K562 (cell line): ENCODE results near the gene MYG1. TPM values are rescaled to one million over a fixed set of nuclear protein-coding genes. Genes with fewer than 3 reads are reported as not detected.

Source experiments
- ATAC-seq: fragments of 200-7000 bp; cut with Tn5 transposase; 3 replicates; pipeline ENCODE4 v1.9.1; 2020; ENCODE audit warnings: moderate library complexity
- BruUV-seq: library from RNA; stranded (reverse); fragments of 400-500 nt; replicated peaks from 2 replicates; lab custom pipeline; 2021; lab: Mats Ljungman, UMichigan
- CTCF ChIA-PET: fragments of 300-600 bp; formaldehyde crosslinking; extraction: SDS; loops from one replicate; lab custom pipeline; 2021; ENCODE audit warnings: low intra/inter-chr PET ratio; lab: Yijun Ruan, JAX
- POLR2A ChIA-PET: fragments of 300-600, 350-650 bp; sonication (Branson Sonifier 250); formaldehyde crosslinking; extraction: SDS; loops from one replicate; lab custom pipeline; 2021; ENCODE audit warnings: antibody characterized with exemption, inconsistent platforms; lab: Yijun Ruan, JAX
- DNase-seq, 4 experiments: peaks; one replicate each; pipeline versions ENCODE4 v3.0.0 to v3.0.0-alpha.2; 2011 to 2018; ENCODE audit warnings: low spot score in 3 of 4, mixed read lengths in 3 of 4; ENCODE audit errors: extremely low read depth in 1 of 4
- FAIRE-seq: peaks from 2 replicates; lab custom pipeline; 2011; peaks lifted over from hg19 to GRCh38; lab: Jason Lieb, UNC
- H2AFZ ChIP-seq: 2 replicates; pipeline ENCODE4 v1.6.0; 2011; ENCODE audit warnings: low read depth, low read length, control low read depth, inconsistent platforms
- H3K27ac ChIP-seq: fragments of 200-600 bp; 3 replicates; pipeline ENCODE4 v1.8.0; 2011; ENCODE audit warnings: low read depth, mild to moderate bottlenecking, control low read depth, inconsistent platforms, low read length, moderate library complexity, mixed read lengths; ENCODE audit errors: extremely low read depth
- H3K27me3 ChIP-seq, 2 experiments: fragments of 300-600 bp in 1 of 2; 2 replicates in 1 of 2; 3 replicates in 1 of 2; pipeline versions ENCODE4 v1.6.0 to v1.8.0; 2011; ENCODE audit warnings: inconsistent platforms in 2 of 2, low read length in 2 of 2, mild to moderate bottlenecking in 1 of 2, mixed read lengths in 1 of 2, moderate library complexity in 1 of 2; ENCODE audit not compliant: control insufficient read depth in 2 of 2, insufficient read depth in 2 of 2
- H3K36me3 ChIP-seq: fragments of 300-600 bp; 3 replicates; pipeline ENCODE4 v1.8.0; 2011; ENCODE audit warnings: mild to moderate bottlenecking, low read length, inconsistent platforms; ENCODE audit not compliant: control insufficient read depth, insufficient read depth
- H3K4me1 ChIP-seq, 2 experiments: fragments of 200-600 bp in 1 of 2; replicated peaks in 1 of 2; 2 replicates in 1 of 2; 3 replicates in 1 of 2; pipeline versions ENCODE4 v1.5.1 to v1.8.0; 2011; ENCODE audit warnings: inconsistent platforms in 2 of 2, low read length in 2 of 2, mild to moderate bottlenecking in 1 of 2, mixed read lengths in 1 of 2, moderate library complexity in 1 of 2; ENCODE audit not compliant: control insufficient read depth in 2 of 2, insufficient read depth in 2 of 2
- H3K4me2 ChIP-seq: 2 replicates; pipeline ENCODE4 v1.6.1; 2011; ENCODE audit warnings: low read length, control low read depth, inconsistent platforms, mixed read lengths; ENCODE audit not compliant: insufficient read depth
- H3K4me3 ChIP-seq: fragments of 200-600 bp; sonication (generic), shearing (Covaris generic); 2 replicates; pipeline ENCODE4 v1.5.1; 2016; ENCODE audit warnings: control low read depth, inconsistent platforms
- H3K79me2 ChIP-seq: fragments of 200-600 bp; 3 replicates; pipeline ENCODE4 v1.8.0; 2011; ENCODE audit warnings: low read length, inconsistent platforms; ENCODE audit not compliant: control insufficient read depth, insufficient read depth
- H3K9ac ChIP-seq, 2 experiments: 2 replicates each; pipeline versions ENCODE4 v1.6.0 to v1.6.1; 2011; ENCODE audit warnings: low read depth in 2 of 2, low read length in 2 of 2, control low read depth in 1 of 2, inconsistent platforms in 1 of 2, mild to moderate bottlenecking in 1 of 2, mixed read lengths in 1 of 2; ENCODE audit not compliant: insufficient read depth in 1 of 2
- H3K9me1 ChIP-seq: one replicate; pipeline ENCODE4 v1.6.0; 2011; ENCODE audit warnings: inconsistent platforms, mild to moderate bottlenecking, low read length, moderate library complexity; ENCODE audit not compliant: control insufficient read depth, insufficient read depth
- H3K9me3 ChIP-seq: replicated peaks from 2 replicates; pipeline ENCODE4 v1.5.1; 2011; ENCODE audit warnings: low read depth, low read length, inconsistent platforms; ENCODE audit not compliant: control insufficient read depth, insufficient read depth
- H4K20me1 ChIP-seq: replicated peaks from 2 replicates; pipeline ENCODE4 v1.6.1; 2011; ENCODE audit warnings: low read length, inconsistent platforms, mixed read lengths; ENCODE audit not compliant: control insufficient read depth, insufficient read depth
- ASH1L ChIP-seq: fragments of 450-650 bp; IDR thresholded peaks from 2 replicates; pipeline ENCODE4 v1.6.1; 2018; ENCODE audit warnings: borderline replicate concordance, mild to moderate bottlenecking, low read depth; ENCODE audit not compliant: partially characterized antibody
- CGGBP1 ChIP-seq: fragments of 250-450 bp; sonication (Bioruptor Pico); IDR thresholded peaks from 2 replicates; pipeline ENCODE4 v1.9.0; 2021; ENCODE audit warnings: mild to moderate bottlenecking
- CREBBP ChIP-seq: IDR thresholded peaks from one replicate; pipeline ENCODE4 v1.6.1; 2012; ENCODE audit warnings: low read depth, mild to moderate bottlenecking, control low read depth, inconsistent platforms, low read length
- FOXM1 ChIP-seq, 2 experiments: fragments of 450-650 bp in 1 of 2; sonication (generic) in 1 of 2; formaldehyde crosslinking in 1 of 2; IDR thresholded peaks; 2 replicates each; pipeline versions ENCODE4 v1.6.1 to v1.9.0; 2017 to 2022; ENCODE audit warnings: low read depth in 2 of 2, mild to moderate bottlenecking in 2 of 2, missing genetic modification reagents in 1 of 2, moderate library complexity in 1 of 2
- FOXO4 ChIP-seq: fragments of 450-650 bp; formaldehyde crosslinking; IDR thresholded peaks from 2 replicates; pipeline ENCODE4 v1.4.0; 2020; ENCODE audit warnings: mild to moderate bottlenecking, moderate library complexity
- KAT2B ChIP-seq: IDR thresholded peaks from one replicate; pipeline ENCODE4 v1.6.1; 2012; ENCODE audit warnings: low read depth, mild to moderate bottlenecking, control low read depth, inconsistent platforms, low read length, moderate library complexity
- PPARD ChIP-seq: fragments of 250-450 bp; sonication (Bioruptor Pico); IDR thresholded peaks from 2 replicates; pipeline ENCODE4 v1.8.0; 2022; ENCODE audit warnings: inconsistent platforms, mild to moderate bottlenecking, moderate library complexity
- RAD21 ChIP-seq, 2 experiments: fragments of 250-450 bp in 1 of 2; fragments of 450-650 bp in 1 of 2; sonication (Bioruptor Pico) in 1 of 2; formaldehyde crosslinking in 1 of 2; IDR thresholded peaks in 1 of 2; conservative IDR thresholded peaks in 1 of 2; 2 replicates each; pipeline versions ENCODE4 v1.4.0 to v1.8.0; 2020 to 2022; ENCODE audit warnings: mild to moderate bottlenecking in 2 of 2, moderate library complexity in 1 of 2
- ZBTB12 ChIP-seq: fragments of 250-450 bp; sonication (Bioruptor Pico); IDR thresholded peaks from 2 replicates; pipeline ENCODE4 v1.4.0; 2020
- ZNF140 ChIP-seq: fragments of 250-450 bp; sonication (Bioruptor Pico); IDR thresholded peaks from 2 replicates; pipeline ENCODE4 v1.8.0; 2021; ENCODE audit warnings: moderate library complexity, mild to moderate bottlenecking, inconsistent platforms
- ZNF766 ChIP-seq: fragments of 200-800 bp; sonication (Bioruptor generic); conservative IDR thresholded peaks from 2 replicates; pipeline ENCODE4 v1.6.1; 2016; ENCODE audit warnings: missing genetic modification characterization, missing compliant biosample characterization
- WGBS: fragments of 100-300 bp; shearing (Covaris generic); methylation state at CpG from one replicate; pipeline ENCODE4 v1.1.6; 2016; ENCODE audit warnings: low coverage, mixed read lengths; ENCODE audit not compliant: insufficient coverage; ENCODE audit errors: missing lambda C conversion rate; 5-methylcytosine and 5-hydroxymethylcytosine counted together
- in situ Hi-C: fragments of 300-500 bp; cut with MboI; formaldehyde crosslinking; loops from 4 replicates; pipeline ENCODE4 v1.15.0; 2018; ENCODE audit warnings: inconsistent platforms, mixed read lengths
- intact Hi-C: fragments of 100-400 bp; cut with micrococcal nuclease; formaldehyde crosslinking; loops from 2 replicates; pipeline ENCODE4 v1.14.2; 2022
- polyA plus RNA-seq, 8 experiments: library from polyadenylated mRNA; depleted of rRNA in 4 of 8; stranded (reverse) in 5 of 8; unstranded in 3 of 8; fragments of >200 nt; fragmentation: Nextera tagmentation in 2 of 8; fragmentation: Illumina TruSeq in 1 of 8; extraction: Ambion mirVana in 2 of 8; extraction: Trizol in 1 of 8; gene quantifications; 2 replicates each; pipeline versions ENCODE4 v1.2.1 to v1.2.3, GENCODE V29; 2011 to 2014; ENCODE audit warnings: inconsistent platforms in 1 of 8, missing spikeins in 1 of 8
- total RNA-seq, 7 experiments: library from RNA; depleted of rRNA in 6 of 7; stranded (reverse); fragments of >200 nt in 6 of 7; fragmentation: Illumina TruSeq in 2 of 7; extraction: Trizol in 2 of 7; gene quantifications; 2 replicates each; pipeline versions ENCODE4 v1.2.1 to v1.2.3, GENCODE V29; 2011 to 2021; ENCODE audit warnings: low replicate concordance in 1 of 7

The MYG1 gene
- total and polyA plus RNA-seq, 9 of the 15 experiments (the other 6 are each of a cell fraction or from before 2014, with no cell fraction given): 0.45 to 5.6 (median 2.1) TPM

- BruUV-seq: no TSS peak
- FAIRE-seq (no peak), DNase-seq (no peak), ATAC-seq (no peak)
- no peaks in the 10 kb centered on the region for H3K9me3 ChIP-seq
- peaks cover 14 to 17% of the 10 kb centered on the region in 2 experiments; a peak in 4 of 5 replicates for H3K4me1 ChIP-seq
- intact Hi-C loops: no loop called here
- in situ Hi-C loops: no loop called here
- H3K4me3 ChIP-seq: no peak overlapping the region
- no peaks in the 10 kb centered on the region for H3K27me3 ChIP-seq
- no peaks in the 10 kb centered on the region for H4K20me1 ChIP-seq
- ChIA-PET POLR2A (interaction anchor here (0.6 to 1.2 kb wide), 2 partner anchors 14 to 17 kb away, joined by 3 to 6 read pairs; partner anchors contain the start of gene AAAS), CTCF (no interaction called here)
- H2AFZ ChIP-seq: no peak overlapping the region
- peaks cover 3% of the 10 kb centered on the region for H3K9me1 ChIP-seq
- no peak overlapping the region; a peak in 1 of 4 replicates for H3K9ac ChIP-seq
- H3K4me2 ChIP-seq: no peak overlapping the region
- WGBS: 90% methylated on average over 10 of the region's 10 CpGs
- no peaks in the 10 kb centered on the region; the same call in 1 of the 3 replicates for H3K79me2 ChIP-seq
- TF ChIP-seq CGGBP1 (CRISPR knock-in tag) (no peak), RAD21 (CRISPR knock-in tag; conservative IDR thresholded peaks at IDR 0.05 in 1 of 2, IDR thresholded peaks at IDR 0.05 in 1 of 2) (no peak)
- TF ChIP-seq, all 486 proteins: peak for 0
- Histone ChIP-seq H3K36me3 (peaks cover 67% of the 10 kb centered on the region), H3K27ac (no peak overlapping the region)
Measured at GRCh38 chr12:53306826-53307225, 7.3 kb downstream of the MYG1 start.

- H3K9me1 ChIP-seq: peaks cover 3% of the 10 kb centered on the region
- FAIRE-seq: no peak
- no peak for TF ChIP-seq ZNF766 (CRISPR knock-in tag)
- TF ChIP-seq KAT2B: no peak
- no peak for TF ChIP-seq ZNF140 (CRISPR knock-in tag)
- no peak for TF ChIP-seq PPARD
- no peak for TF ChIP-seq FOXM1 (IDR thresholded peaks at IDR 0.05; ENCODE audit: low read depth)
- TF ChIP-seq FOXM1 (CRISPR knock-in tag; IDR thresholded peaks at IDR 0.05; ENCODE audit: low read depth): no peak
- no peak for TF ChIP-seq CREBBP
- no peak for TF ChIP-seq ZBTB12
- no peak for TF ChIP-seq ASH1L
- no peak for TF ChIP-seq FOXO4
- H3K4me2 ChIP-seq: no peak overlapping the region
- no peak for ATAC-seq
- no peaks in the 10 kb centered on the region for H3K27me3 ChIP-seq
- H3K4me3 ChIP-seq: no peak overlapping the region
- H3K4me1 ChIP-seq: peaks cover 14 to 17% of the 10 kb centered on the region in 2 experiments; a peak in 4 of 5 replicates
- BruUV-seq: no TSS peak
- H3K9me3 ChIP-seq: no peaks in the 10 kb centered on the region
- H4K20me1 ChIP-seq: no peaks in the 10 kb centered on the region
- ChIA-PET POLR2A (interaction anchor here (0.6 to 2.3 kb wide), 6 partner anchors 9 to 90 kb away, joined by 3 to 12 read pairs (median 5); partner anchors contain the start of genes AAAS, MYG1 and PFDN5), CTCF (no interaction called here)
- H3K79me2 ChIP-seq: no peaks in the 10 kb centered on the region; the same call in 1 of the 3 replicates
- in situ Hi-C loops (no loop called here), intact Hi-C loops (no loop called here)
- H3K9ac ChIP-seq: peak overlapping the region in 1 of 2 experiments; percentile 74; a peak in 1 of 4 replicates
- no peak overlapping the region for H2AFZ ChIP-seq
- H3K27ac ChIP-seq: peak overlapping the region; percentile 70; the same call in 2 of the 3 replicates
- peaks cover 56% of the 10 kb centered on the region for H3K36me3 ChIP-seq
- 72% methylated on average over 4 of the region's 4 CpGs for WGBS
- DNase-seq: no peak
Measured at GRCh38 chr12:53308276-53308675, 8.8 kb downstream of the MYG1 start.
